ENCODE results near the gene CSNK1A1.

DNA sequence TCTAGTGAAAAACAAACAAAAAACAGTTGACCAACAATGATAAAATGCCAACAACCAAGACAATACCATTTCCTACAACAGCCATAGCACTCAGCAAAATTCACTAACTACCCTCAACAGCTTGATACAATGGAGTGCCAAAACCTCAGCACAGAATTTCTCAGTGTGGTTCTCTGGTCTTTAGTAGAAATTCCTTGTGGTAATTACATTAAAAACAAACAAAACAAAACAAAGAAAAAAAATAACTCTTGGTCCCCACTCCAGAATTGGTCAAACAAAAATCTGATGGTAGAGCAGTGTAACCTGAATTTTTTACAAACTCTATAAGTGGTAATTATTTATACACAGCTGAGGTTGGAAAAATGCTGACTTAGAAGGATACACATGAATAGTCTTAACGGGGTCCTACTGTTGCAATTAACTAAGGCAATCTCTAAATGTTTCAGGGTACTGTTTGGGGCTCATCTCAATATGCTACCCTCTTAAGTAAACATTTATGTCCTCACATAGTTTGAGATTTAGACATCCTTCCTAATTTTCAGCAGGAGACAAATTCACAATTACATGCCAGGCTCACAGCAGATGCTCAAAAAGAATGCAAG lies 13.8 kb downstream of the CSNK1A1 start:
- TF ChIP-seq POLR2A (IDR thresholded peaks at IDR 0.05) (no peak), EP300 (IDR thresholded peaks at IDR 0.05) (no peak)
- TF ChIP-seq, protein P1, sequence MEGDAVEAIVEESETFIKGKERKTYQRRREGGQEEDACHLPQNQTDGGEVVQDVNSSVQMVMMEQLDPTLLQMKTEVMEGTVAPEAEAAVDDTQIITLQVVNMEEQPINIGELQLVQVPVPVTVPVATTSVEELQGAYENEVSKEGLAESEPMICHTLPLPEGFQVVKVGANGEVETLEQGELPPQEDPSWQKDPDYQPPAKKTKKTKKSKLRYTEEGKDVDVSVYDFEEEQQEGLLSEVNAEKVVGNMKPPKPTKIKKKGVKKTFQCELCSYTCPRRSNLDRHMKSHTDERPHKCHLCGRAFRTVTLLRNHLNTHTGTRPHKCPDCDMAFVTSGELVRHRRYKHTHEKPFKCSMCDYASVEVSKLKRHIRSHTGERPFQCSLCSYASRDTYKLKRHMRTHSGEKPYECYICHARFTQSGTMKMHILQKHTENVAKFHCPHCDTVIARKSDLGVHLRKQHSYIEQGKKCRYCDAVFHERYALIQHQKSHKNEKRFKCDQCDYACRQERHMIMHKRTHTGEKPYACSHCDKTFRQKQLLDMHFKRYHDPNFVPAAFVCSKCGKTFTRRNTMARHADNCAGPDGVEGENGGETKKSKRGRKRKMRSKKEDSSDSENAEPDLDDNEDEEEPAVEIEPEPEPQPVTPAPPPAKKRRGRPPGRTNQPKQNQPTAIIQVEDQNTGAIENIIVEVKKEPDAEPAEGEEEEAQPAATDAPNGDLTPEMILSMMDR (IDR thresholded peaks at IDR 0.05), result no peak
